ENCODE measurements around the gene TMEM135. TPM values are rescaled to one million over a fixed set of nuclear protein-coding genes. Genes with fewer than 3 reads are reported as not detected.
"Not testable (repeated sequence)": the region's sequence is repeated elsewhere in the genome, so short reads cannot be mapped to it uniquely, and the experiment has no call there.

Gene TMEM135
- 10 to 100 TPM; 25.9 to 26.9 TPM for total RNA-seq

DNA sequence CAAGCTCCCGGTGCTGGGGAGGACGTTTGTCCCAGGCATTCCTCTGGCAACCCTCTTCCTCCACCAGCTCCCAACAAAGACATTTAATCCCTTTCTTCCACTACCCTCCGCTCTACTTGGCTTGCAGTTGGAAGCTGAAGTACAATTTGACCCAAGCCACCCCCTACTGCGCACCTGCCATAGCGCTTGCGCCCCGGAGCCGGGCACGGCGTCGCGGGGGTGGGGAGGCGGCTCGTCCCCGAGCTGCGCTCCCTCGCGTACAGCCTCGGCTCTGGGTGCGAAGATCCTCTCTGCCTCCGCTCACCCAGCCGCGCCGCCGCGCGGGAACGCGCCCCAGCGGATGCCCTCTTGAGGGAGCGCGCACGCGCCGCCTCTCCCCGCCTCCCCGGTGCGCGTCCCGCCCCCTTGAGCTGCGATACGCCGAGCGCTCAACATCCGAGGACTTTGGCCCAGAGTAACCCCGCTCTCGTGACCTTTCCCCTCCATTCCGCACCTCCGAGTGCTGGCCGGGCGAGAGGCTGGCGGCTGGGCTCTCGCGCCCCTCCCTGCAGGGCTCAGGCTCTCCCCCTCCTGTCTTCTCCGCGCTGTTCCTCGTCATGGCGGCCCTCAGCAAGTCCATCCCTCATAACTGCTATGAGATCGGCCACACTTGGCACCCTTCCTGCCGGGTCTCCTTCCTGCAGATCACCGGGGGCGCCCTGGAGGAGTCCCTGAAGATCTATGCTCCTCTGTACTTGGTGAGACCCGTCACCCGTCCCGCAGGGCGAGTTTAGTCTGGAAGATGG, at the start of gene TMEM135:
TSS of gene TMEM135 (plus strand) at position 485 of the 785 bp plus-strand sequence. CDS start at position 597, 112 bp downstream.
- DNase-seq (ENCODE audit: low spot score) (peak; percentile 77), ATAC-seq (ENCODE audit: insufficient number of reproducible peaks, low FRiP score, low read depth) (peak; percentile 87)
- H3K36me3 ChIP-seq, result no peaks in the 10 kb centered on the region
- H3K27me3 ChIP-seq (replicated peaks; ENCODE audit: insufficient read depth), result no peaks in the 10 kb centered on the region
- no peaks in the 10 kb centered on the region for H3K9me3 ChIP-seq
- H3K4me3 ChIP-seq, result peak within 1 kb of the TSS; percentile 93
- TF ChIP-seq, protein P1, sequence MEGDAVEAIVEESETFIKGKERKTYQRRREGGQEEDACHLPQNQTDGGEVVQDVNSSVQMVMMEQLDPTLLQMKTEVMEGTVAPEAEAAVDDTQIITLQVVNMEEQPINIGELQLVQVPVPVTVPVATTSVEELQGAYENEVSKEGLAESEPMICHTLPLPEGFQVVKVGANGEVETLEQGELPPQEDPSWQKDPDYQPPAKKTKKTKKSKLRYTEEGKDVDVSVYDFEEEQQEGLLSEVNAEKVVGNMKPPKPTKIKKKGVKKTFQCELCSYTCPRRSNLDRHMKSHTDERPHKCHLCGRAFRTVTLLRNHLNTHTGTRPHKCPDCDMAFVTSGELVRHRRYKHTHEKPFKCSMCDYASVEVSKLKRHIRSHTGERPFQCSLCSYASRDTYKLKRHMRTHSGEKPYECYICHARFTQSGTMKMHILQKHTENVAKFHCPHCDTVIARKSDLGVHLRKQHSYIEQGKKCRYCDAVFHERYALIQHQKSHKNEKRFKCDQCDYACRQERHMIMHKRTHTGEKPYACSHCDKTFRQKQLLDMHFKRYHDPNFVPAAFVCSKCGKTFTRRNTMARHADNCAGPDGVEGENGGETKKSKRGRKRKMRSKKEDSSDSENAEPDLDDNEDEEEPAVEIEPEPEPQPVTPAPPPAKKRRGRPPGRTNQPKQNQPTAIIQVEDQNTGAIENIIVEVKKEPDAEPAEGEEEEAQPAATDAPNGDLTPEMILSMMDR (IDR thresholded peaks at IDR 0.05), result no peak
- H3K4me1 ChIP-seq (ENCODE audit: control insufficient read depth in 1 of 2, low read depth in 2 of 2), result peaks cover 11 to 37% of the 10 kb centered on the region in 2 donors
- peak within 1 kb of the TSS; percentile 81 to 85 for H3K27ac ChIP-seq

- Histone ChIP-seq H3K4me3 (no peak overlapping the region), H3K36me3 (no peaks in the 10 kb centered on the region), H3K9me3 (no peaks in the 10 kb centered on the region), H3K27me3 (replicated peaks; ENCODE audit: insufficient read depth) (no peaks in the 10 kb centered on the region), H3K27ac (no peak overlapping the region), H3K4me1 (ENCODE audit: control insufficient read depth in 1 of 2, low read depth in 2 of 2) (peaks cover 0 to 22% of the 10 kb centered on the region in 2 donors)
- DNase-seq (ENCODE audit: low spot score), result no peak
- ATAC-seq (ENCODE audit: insufficient number of reproducible peaks, low FRiP score, low read depth), result no peak
- TF ChIP-seq, protein P1 (IDR thresholded peaks at IDR 0.05), result no peak
Measured at GRCh38 chr11:86988351-86988881, 49.3 kb upstream of the TMEM135 start.

DNA sequence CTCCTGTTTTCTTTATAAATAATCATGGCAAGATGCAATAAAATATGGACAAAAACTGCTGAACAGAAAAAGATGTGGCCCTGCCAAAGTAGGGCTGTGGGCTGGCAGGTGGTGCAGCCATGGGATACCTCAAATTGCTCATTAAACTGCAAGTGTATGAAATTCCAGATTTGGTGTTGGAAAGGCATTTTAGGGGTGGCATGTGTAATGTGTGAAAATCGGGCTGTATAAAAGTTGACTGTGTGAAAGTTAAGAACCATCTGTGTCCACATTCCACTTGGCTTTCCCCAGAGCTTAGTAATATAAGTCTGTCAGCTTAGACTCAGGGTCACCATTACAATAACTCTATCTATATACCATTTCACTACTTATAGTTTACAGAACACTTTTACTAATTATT, 47.7 kb upstream of the TMEM135 start:
- ATAC-seq (ENCODE audit: insufficient number of reproducible peaks, low FRiP score, low read depth) (no peak), DNase-seq (ENCODE audit: low spot score) (no peak)
- no peaks in the 10 kb centered on the region for H3K27me3 ChIP-seq (replicated peaks; ENCODE audit: insufficient read depth)
- H3K9me3 ChIP-seq, result no peaks in the 10 kb centered on the region
- TF ChIP-seq, protein P1 (IDR thresholded peaks at IDR 0.05), result no peak
- H3K4me1 ChIP-seq (ENCODE audit: control insufficient read depth in 1 of 2, low read depth in 2 of 2), result peaks cover 0 to 22% of the 10 kb centered on the region in 2 donors
- H3K4me3 ChIP-seq, result no peak overlapping the region
- H3K36me3 ChIP-seq, result no peaks in the 10 kb centered on the region
- no peak overlapping the region for H3K27ac ChIP-seq

GRCh38 chr11:86990515-86990914, 47.2 kb upstream of the TMEM135 start:
- H3K27ac ChIP-seq, result no peak overlapping the region
- no peaks in the 10 kb centered on the region for H3K36me3 ChIP-seq
- peaks cover 0 to 22% of the 10 kb centered on the region in 2 donors for H3K4me1 ChIP-seq (ENCODE audit: control insufficient read depth in 1 of 2, low read depth in 2 of 2)
- ATAC-seq (ENCODE audit: insufficient number of reproducible peaks, low FRiP score, low read depth) (no peak), DNase-seq (ENCODE audit: low spot score) (no peak)
- TF ChIP-seq, protein P1 (IDR thresholded peaks at IDR 0.05), result no peak
- no peaks in the 10 kb centered on the region for H3K9me3 ChIP-seq
- no peak overlapping the region for H3K4me3 ChIP-seq
- no peaks in the 10 kb centered on the region for H3K27me3 ChIP-seq (replicated peaks; ENCODE audit: insufficient read depth)

- H3K27me3 ChIP-seq (replicated peaks; ENCODE audit: insufficient read depth), result no peaks in the 10 kb centered on the region
- TF ChIP-seq, protein P1 (IDR thresholded peaks at IDR 0.05), result no peak
- H3K27ac ChIP-seq, result no peak overlapping the region
- ATAC-seq (ENCODE audit: insufficient number of reproducible peaks, low FRiP score, low read depth) (no peak), DNase-seq (ENCODE audit: low spot score) (no peak)
- no peak overlapping the region for H3K4me3 ChIP-seq
- no peaks in the 10 kb centered on the region for H3K9me3 ChIP-seq
- peaks cover 0 to 22% of the 10 kb centered on the region in 2 donors for H3K4me1 ChIP-seq (ENCODE audit: control insufficient read depth in 1 of 2, low read depth in 2 of 2)
- H3K36me3 ChIP-seq, result no peaks in the 10 kb centered on the region
Measured at GRCh38 chr11:86991341-86991740, 46.4 kb upstream of the TMEM135 start.

GRCh38 chr11:86992340-86992739, 45.4 kb upstream of the TMEM135 start:
- not testable (repeated sequence) for DNase-seq (ENCODE audit: low spot score); ATAC-seq (ENCODE audit: insufficient number of reproducible peaks, low FRiP score, low read depth); H3K27ac ChIP-seq

More at GRCh38 chr11:86992340-86992739, 45.4 kb upstream of the TMEM135 start:
- H3K4me3 ChIP-seq; H3K9me3 ChIP-seq; H3K36me3 ChIP-seq; H3K27me3 ChIP-seq (replicated peaks; ENCODE audit: insufficient read depth): not testable (repeated sequence)
- H3K4me1 ChIP-seq (ENCODE audit: control insufficient read depth in 1 of 2, low read depth in 2 of 2), result peaks cover 0 to 22% of the 10 kb centered on the region in 2 donors
